Brain microvascular endothelial cell (primary cell): ENCODE measurements around the gene RIN3.

Experiments
- DNase-seq: peaks from one replicate; pipeline ENCODE4 v3.0.0-alpha.2; 2020
- H3K27ac ChIP-seq: fragments of 250-450 bp; sonication (Bioruptor Pico); 2 replicates; pipeline ENCODE4 v1.5.1; 2020; ENCODE audit warnings: mild to moderate bottlenecking, moderate library complexity
- H3K27me3 ChIP-seq: fragments of 250-450 bp; sonication (Bioruptor Pico); replicated peaks from 2 replicates; pipeline ENCODE4 v1.5.1; 2020; ENCODE audit warnings: mild to moderate bottlenecking
- H3K36me3 ChIP-seq: fragments of 250-450 bp; sonication (Bioruptor Pico); replicated peaks from 2 replicates; pipeline ENCODE4 v1.5.1; 2020; ENCODE audit warnings: mild to moderate bottlenecking
- H3K4me3 ChIP-seq: 2 replicates; pipeline ENCODE4 v1.5.1; 2011; ENCODE audit warnings: low read depth, mild to moderate bottlenecking, control low read depth, low read length, moderate library complexity
- in situ Hi-C: cut with HindIII; loops from 2 replicates; pipeline ENCODE4 v1.10.0; 2017; ENCODE audit warnings: low sequenced_read_pairs, low pct_ligation_motif_present
- TF ChIP-seq, protein P1 (sequence below): IDR thresholded peaks from 2 replicates; pipeline ENCODE4 v1.5.1; 2011; ENCODE audit warnings: low read depth, mild to moderate bottlenecking, moderate library complexity, low read length, control low read depth, inconsistent platforms; ENCODE audit errors: missing control alignments

The RIN3 gene

DNA sequence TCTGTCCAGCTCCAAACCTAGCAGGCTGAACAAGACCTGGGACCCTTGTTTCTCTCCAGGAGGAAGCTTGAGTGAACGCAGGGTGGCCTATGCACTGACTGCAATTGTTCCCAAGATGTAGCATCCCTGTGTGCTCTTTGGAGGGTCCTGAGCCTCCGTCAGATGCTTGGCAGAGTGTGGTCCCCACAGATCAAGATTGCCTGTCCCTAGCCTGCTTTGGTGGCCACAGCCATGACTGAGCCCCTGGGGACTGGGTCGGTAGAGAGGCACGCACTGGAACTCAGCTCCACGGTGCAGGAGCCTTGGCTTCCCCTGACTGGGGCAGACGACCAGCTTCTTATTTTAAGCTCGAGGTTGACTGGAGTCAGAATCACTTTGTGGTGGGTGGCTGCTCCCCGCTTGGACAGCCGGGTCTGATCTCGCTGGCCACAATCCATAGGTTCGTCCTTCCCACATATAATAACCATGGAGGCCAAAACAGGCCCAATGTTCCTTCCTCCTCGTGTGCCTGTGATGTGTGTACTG is 137.1 kb downstream of the RIN3 start:
- TF ChIP-seq, protein P1, sequence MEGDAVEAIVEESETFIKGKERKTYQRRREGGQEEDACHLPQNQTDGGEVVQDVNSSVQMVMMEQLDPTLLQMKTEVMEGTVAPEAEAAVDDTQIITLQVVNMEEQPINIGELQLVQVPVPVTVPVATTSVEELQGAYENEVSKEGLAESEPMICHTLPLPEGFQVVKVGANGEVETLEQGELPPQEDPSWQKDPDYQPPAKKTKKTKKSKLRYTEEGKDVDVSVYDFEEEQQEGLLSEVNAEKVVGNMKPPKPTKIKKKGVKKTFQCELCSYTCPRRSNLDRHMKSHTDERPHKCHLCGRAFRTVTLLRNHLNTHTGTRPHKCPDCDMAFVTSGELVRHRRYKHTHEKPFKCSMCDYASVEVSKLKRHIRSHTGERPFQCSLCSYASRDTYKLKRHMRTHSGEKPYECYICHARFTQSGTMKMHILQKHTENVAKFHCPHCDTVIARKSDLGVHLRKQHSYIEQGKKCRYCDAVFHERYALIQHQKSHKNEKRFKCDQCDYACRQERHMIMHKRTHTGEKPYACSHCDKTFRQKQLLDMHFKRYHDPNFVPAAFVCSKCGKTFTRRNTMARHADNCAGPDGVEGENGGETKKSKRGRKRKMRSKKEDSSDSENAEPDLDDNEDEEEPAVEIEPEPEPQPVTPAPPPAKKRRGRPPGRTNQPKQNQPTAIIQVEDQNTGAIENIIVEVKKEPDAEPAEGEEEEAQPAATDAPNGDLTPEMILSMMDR = no peak
- no peak for DNase-seq
- in situ Hi-C loops = no loop called here
- Histone ChIP-seq H3K4me3 (no peak overlapping the region), H3K27ac (no peak overlapping the region), H3K27me3 (no peaks in the 10 kb centered on the region), H3K36me3 (peaks cover 7% of the 10 kb centered on the region)

DNA sequence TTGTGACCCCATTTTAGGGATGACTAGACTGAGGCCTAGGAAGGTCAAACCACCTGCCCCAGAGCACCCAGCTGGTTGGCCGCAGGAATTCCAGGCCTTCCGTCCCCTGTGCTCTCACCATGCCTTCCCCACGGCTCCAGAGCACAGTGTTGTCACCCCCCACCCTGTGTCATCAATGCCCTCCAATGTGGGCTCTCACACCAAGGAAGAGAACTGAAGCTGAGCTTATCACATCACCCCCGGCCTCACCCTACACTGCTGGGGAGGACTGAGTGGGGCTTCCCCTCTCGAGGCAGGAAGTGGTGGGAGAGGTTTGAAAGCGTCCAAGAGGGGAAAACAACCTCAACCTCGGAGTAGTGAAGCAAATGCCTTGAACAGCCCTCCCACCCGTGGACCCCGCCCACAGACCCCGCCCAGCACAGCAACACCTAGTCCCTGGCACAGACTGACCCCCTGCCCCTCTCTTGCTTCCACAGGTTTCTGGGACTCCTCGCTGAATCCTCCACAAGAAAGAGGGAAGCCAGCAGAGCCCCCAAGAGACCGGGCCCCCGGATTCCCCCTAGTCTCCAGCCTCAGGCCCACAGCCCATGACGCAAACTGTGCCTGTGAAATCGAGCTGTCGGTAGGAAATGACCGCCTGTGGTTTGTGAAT is 137.7 kb downstream of the RIN3 start:
- Histone ChIP-seq H3K4me3 (no peak overlapping the region), H3K27ac (no peak overlapping the region)
- DNase-seq = no peak

DNA sequence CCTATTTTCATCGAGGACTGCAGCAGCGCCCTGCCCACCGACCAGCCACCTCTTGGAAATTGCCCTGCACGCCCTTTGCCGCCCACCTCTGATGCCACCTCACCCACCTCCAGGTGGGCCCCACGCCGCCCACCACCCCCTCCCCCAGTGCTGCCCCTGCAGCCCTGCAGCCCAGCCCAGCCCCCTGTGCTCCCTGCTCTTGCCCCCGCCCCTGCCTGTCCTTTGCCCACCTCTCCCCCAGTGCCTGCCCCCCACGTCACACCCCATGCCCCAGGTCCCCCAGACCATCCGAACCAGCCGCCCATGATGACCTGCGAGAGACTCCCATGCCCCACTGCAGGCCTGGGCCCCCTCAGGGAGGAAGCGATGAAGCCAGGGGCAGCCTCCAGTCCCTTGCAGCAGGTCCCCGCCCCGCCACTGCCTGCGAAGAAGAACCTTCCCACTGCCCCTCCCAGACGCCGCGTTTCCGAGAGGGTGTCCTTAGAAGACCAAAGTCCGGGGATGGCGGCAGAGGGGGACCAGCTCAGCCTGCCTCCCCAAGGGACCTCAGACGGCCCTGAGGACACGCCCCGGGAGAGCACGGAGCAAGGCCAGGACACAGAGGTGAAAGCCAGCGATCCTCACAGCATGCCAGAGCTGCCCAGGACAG is 138.3 kb downstream of the RIN3 start:
- in situ Hi-C loops = no loop called here
- H3K36me3 ChIP-seq = peaks cover 7% of the 10 kb centered on the region
- H3K27me3 ChIP-seq = no peaks in the 10 kb centered on the region
- no peak overlapping the region for H3K27ac ChIP-seq
- no peak overlapping the region for H3K4me3 ChIP-seq
- TF ChIP-seq, protein P1 = no peak
- DNase-seq = no peak

More for the DNA sequence above, 137.7 kb downstream of the RIN3 start:
- TF ChIP-seq, protein P1 = no peak
- in situ Hi-C loops = no loop called here
- Histone ChIP-seq H3K36me3 (peaks cover 7% of the 10 kb centered on the region), H3K27me3 (no peaks in the 10 kb centered on the region)

DNA sequence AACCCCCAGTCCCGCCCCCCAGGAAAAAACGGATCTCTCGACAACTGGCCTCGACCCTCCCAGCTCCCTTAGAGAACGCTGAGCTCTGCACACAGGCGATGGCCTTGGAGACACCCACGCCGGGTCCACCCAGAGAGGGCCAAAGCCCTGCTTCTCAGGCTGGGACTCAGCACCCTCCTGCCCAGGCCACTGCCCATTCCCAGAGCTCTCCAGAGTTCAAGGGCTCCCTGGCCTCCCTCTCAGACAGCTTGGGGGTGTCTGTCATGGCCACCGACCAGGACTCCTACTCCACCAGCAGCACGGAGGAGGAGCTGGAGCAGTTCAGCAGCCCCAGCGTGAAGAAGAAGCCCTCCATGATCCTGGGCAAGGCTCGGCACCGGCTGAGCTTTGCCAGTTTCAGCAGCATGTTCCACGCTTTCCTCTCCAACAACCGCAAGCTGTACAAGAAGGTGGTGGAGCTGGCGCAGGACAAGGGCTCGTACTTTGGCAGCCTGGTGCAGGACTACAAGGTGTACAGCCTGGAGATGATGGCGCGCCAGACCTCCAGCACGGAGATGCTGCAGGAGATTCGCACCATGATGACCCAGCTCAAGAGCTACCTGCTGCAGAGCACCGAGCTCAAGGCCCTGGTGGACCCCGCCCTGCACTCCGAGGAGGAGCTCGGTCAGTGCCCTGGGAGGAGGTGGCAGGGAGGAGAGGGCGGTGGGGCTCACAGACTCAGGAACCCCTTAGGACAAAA is 139.0 kb downstream of the RIN3 start:
- in situ Hi-C loops = no loop called here
- no peak overlapping the region for H3K27ac ChIP-seq

DNA sequence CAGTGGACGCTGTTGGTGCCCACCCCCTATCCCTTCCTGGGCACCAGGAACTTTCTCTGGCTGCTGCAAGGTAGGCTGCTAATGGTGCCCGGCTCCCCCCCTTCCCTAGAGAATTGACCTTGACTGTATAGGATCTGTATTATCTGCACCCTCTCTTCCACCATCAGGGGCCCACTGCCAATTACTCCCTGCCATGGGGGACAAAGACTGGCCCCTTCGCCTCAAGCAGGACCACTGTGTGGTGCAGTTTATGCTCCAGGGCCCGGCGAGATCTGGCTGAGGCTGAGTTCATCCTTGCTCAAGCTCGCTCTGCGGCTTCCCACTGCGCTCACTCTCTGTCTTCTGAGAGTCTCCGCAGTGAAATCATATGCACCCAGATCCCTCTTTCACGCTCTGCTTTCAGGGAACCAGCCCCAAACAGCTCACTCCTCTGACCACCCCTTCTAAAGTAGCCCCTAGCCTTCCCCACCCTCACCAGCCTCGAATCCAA is 139.6 kb downstream of the RIN3 start:
- in situ Hi-C loops = no loop called here
- Histone ChIP-seq H3K27ac (no peak overlapping the region), H3K4me3 (no peak overlapping the region), H3K36me3 (peaks cover 7% of the 10 kb centered on the region), H3K27me3 (no peaks in the 10 kb centered on the region)
- TF ChIP-seq, protein P1 = no peak
- no peak for DNase-seq

More for the DNA sequence above, 139.0 kb downstream of the RIN3 start:
- TF ChIP-seq, protein P1 = no peak
- Histone ChIP-seq H3K4me3 (no peak overlapping the region), H3K36me3 (peaks cover 7% of the 10 kb centered on the region), H3K27me3 (no peaks in the 10 kb centered on the region)
- DNase-seq = no peak
